BLaER1 treated with 17β-estradiol and CSF1 and Interleukin-3, amounts not matched to agents 10 nM and 100 nM (cell line): ENCODE results near the gene TTC16.

Source experiments
- H3K27ac ChIP-seq, 11 experiments: shearing (Covaris generic); formaldehyde crosslinking; 2 replicates each; pipeline ENCODE4 v1.8.1; 2022
- H3K27me3 ChIP-seq, 11 experiments: shearing (Covaris generic); formaldehyde crosslinking; 2 replicates each; pipeline ENCODE4 v1.8.1; 2022
- H3K36me3 ChIP-seq, 11 experiments: shearing (Covaris generic); formaldehyde crosslinking; 2 replicates each; pipeline ENCODE4 v1.8.1; 2022
- H3K4me1 ChIP-seq, 10 experiments: shearing (Covaris generic); formaldehyde crosslinking; 2 replicates each; pipeline ENCODE4 v1.8.1; 2022
- H3K4me2 ChIP-seq, 11 experiments: shearing (Covaris generic); formaldehyde crosslinking; 2 replicates each; pipeline ENCODE4 v1.8.1; 2022
- H3K4me3 ChIP-seq, 10 experiments: shearing (Covaris generic); formaldehyde crosslinking; 2 replicates each; pipeline ENCODE4 v1.8.1; 2022
- H3K9ac ChIP-seq, 11 experiments: shearing (Covaris generic); formaldehyde crosslinking; 2 replicates each; pipeline ENCODE4 v1.8.1; 2022
- H3K9me3 ChIP-seq, 11 experiments: shearing (Covaris generic); formaldehyde crosslinking; replicated peaks in 1 of 11; 2 replicates each; pipeline ENCODE4 v1.8.1; 2022
- H4K20me1 ChIP-seq, 11 experiments: shearing (Covaris generic); formaldehyde crosslinking; 2 replicates each; pipeline ENCODE4 v1.8.1; 2022
- Cebpa-rat ChIP-seq, 11 experiments: shearing (Covaris generic); IDR thresholded peaks; 2 replicates each; pipeline ENCODE4 v1.8.1; 2022

TTC16 gene

DNA sequence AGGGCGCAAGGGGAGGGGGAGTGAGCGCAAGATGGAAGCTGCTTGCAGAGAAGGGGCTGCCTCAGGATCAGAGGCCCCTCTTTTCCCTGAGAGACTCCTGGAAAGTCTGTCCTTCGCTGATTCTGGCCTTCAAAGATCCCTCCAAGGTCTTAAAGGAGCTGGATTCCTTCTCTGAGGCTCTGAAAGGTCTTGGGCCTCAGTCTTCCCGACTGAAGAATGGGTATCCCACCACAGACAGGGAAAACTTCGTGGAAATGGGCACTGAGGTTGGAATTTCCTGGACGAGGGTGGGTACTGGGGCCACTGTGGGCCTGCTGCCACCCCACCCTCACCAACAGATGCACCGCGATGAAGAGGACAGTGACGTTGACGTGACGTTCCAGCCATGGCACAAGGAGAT, 3.5 kb upstream of the TTC16 start:
- Histone ChIP-seq H3K4me2 (peak overlapping the region; percentile 63 to 89 (median 81); a peak in 18 of 22 replicates), H3K4me1 (peaks cover 32 to 62% (median 55%) of the 10 kb centered on the region in 10 experiments), H3K36me3 (peaks cover 0 to 5% (median 0%) of the 10 kb centered on the region in 11 experiments; a peak in 2 of 22 replicates), H3K27me3 (no peaks in the 10 kb centered on the region), H3K27ac (no peak overlapping the region), H3K9ac (peak overlapping the region in 1 of 11 experiments; percentile 60; a peak in 2 of 22 replicates), H4K20me1 (peaks cover 0 to 61% (median 45%) of the 10 kb centered on the region in 11 experiments; a peak in 19 of 22 replicates), H3K9me3 (peaks cover 0 to 9% (median 0%) of the 10 kb centered on the region in 11 experiments; a peak in 6 of 22 replicates), H3K4me3 (no peak overlapping the region)
- TF ChIP-seq Cebpa-rat (IDR thresholded peaks at IDR 0.05), result no peak

DNA sequence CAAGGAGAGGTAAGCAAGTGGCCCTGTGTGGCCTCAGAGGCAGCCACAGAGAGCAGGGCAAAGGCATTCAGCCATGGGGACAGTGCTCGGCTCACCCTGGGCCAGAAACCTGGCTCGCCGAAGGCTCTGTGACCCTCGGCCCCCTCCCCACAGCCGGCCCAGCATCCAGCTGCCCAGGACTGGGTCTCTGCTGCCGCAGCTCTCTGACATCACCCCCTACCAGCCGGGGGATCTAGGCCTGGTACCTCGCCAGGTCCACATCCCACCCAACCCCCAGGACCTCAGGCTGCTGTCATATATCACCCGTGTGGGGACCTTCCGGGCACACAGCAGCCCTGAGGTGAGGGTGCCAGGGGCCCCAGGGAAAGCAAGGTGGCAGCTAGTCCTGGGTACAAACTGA, 3.0 kb upstream of the TTC16 start:
- no peak overlapping the region for H3K27ac ChIP-seq
- peak overlapping the region in 9 of 11 experiments; percentile 64 to 89 (median 81); a peak in 6 of 22 replicates for H3K4me2 ChIP-seq
- no peak for TF ChIP-seq Cebpa-rat (IDR thresholded peaks at IDR 0.05)
- peaks cover 31 to 61% (median 55%) of the 10 kb centered on the region in 10 experiments for H3K4me1 ChIP-seq
- peaks cover 0 to 5% (median 0%) of the 10 kb centered on the region in 11 experiments; a peak in 2 of 22 replicates for H3K36me3 ChIP-seq
- H3K4me3 ChIP-seq, result no peak overlapping the region
- H3K27me3 ChIP-seq, result no peaks in the 10 kb centered on the region
- no peak overlapping the region; a peak in 1 of 22 replicates for H3K9ac ChIP-seq
- H4K20me1 ChIP-seq, result peaks cover 0 to 61% (median 43%) of the 10 kb centered on the region in 11 experiments; a peak in 19 of 22 replicates
- peaks cover 0 to 9% (median 0%) of the 10 kb centered on the region in 11 experiments; a peak in 6 of 22 replicates for H3K9me3 ChIP-seq

DNA sequence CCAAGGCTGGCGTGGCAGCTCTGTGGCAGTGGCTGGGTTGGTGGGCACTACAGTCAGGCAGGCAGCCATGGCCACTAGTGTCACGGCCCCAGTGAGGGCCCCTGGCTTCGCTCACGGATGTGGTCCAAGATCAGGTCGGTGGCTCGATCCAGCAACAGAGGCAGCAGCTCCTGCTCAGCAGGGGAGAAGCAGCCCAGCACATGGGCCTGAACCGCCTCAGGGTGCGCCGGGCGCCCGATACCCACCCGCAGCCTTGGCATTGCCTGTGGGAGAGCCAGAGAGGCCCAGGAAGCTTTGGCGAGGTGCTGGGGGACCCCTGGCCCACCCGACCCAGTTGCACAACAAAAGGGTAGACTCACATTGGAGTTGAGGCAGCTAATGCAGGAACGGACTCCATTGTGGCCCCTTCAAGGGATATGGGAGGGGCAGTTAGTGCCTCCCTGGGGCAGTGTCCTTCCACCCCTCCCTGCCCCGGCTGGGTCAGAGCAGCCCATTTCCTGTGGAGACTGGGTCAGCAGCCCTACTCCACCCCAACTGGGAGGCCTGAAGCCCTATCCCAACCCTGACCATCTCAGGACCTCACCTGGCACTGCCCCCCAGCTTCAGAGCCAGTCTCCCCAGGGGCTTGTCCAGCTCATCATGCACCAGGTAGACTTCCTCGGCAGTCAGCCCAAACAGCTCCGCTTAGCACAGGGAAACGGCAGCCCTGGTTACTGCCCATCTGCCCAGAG, 1.7 kb upstream of the TTC16 start:
- no peak overlapping the region for H3K27ac ChIP-seq

DNA sequence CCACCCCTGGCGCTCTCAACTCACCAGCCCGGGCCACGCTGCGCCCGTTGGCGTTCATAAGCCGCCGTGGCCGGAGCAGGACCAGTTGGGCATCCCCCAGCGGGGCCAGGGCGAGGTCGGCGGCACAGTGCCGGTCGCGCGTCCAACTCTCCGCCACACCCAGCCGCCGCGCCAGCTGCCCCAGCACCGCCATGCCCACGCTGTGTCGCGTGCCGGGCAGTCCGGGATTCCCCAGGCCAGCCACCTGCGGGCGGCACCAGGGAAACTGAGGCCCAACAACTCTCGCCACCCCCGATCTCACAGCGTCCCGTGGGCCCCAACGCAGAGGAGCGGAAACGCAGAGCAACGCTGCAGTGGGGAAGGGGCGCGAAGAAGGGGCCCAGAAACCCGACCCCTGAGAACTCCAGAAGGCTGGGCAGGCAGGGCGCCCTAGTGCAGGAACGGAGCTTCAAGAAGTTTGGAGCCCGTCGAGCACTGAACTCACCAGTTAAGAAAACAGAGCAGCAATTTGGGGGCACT, 869 bp upstream of the TTC16 start:
- Histone ChIP-seq H3K27me3 (no peaks in the 10 kb centered on the region), H3K9ac (peak overlapping the region; percentile 67 to 87 (median 80)), H3K27ac (peak overlapping the region; percentile 37 to 73 (median 63); a peak in 21 of 22 replicates), H3K9me3 (no peaks in the 10 kb centered on the region), H3K36me3 (no peaks in the 10 kb centered on the region), H3K4me2 (peak overlapping the region; percentile 89 to 100 (median 98)), H3K4me3 (peak overlapping the region; percentile 74 to 93 (median 80)), H4K20me1 (peaks cover 0 to 46% (median 41%) of the 10 kb centered on the region in 11 experiments; a peak in 19 of 22 replicates), H3K4me1 (peaks cover 48 to 76% (median 70%) of the 10 kb centered on the region in 10 experiments)
- no peak for TF ChIP-seq Cebpa-rat (IDR thresholded peaks at IDR 0.05)

More for the DNA sequence above, 1.7 kb upstream of the TTC16 start:
- Histone ChIP-seq H3K27me3 (no peaks in the 10 kb centered on the region), H3K36me3 (no peaks in the 10 kb centered on the region), H3K9me3 (peaks cover 0 to 1% (median 0%) of the 10 kb centered on the region in 11 experiments; a peak in 1 of 22 replicates), H3K4me3 (peak overlapping the region; percentile 74 to 93 (median 80); a peak in 18 of 20 replicates), H3K9ac (peak overlapping the region in 10 of 11 experiments; percentile 13 to 80 (median 48); a peak in 14 of 22 replicates), H4K20me1 (peaks cover 0 to 54% (median 43%) of the 10 kb centered on the region in 11 experiments; a peak in 19 of 22 replicates), H3K4me1 (peaks cover 40 to 68% (median 62%) of the 10 kb centered on the region in 10 experiments), H3K4me2 (peak overlapping the region; percentile 89 to 100 (median 98))
- TF ChIP-seq Cebpa-rat (IDR thresholded peaks at IDR 0.05), result no peak

DNA sequence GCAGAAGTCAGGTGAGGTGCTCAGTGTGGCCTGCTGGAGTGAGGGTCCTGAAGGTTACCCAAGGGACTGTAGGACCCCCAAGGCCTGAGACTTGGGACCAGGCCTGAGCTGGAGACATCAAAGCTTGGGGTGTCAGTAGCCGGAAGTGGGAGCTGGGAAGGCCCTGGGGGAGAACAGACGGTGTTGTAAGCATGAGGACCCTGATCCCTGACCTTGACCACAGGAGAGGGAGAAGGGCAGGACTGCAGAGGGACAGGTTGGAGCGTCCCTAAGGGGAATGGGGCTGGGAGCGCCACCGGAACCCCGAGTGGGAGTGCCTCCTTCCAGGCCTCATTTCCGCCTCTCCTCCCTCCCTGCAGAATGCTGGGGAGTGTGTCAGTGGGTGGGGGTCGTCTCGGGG, 533 bp downstream of the TTC16 start:
- Histone ChIP-seq H3K4me3 (peak overlapping the region in 7 of 10 experiments; percentile 76 to 89 (median 79); a peak in 11 of 20 replicates), H3K36me3 (no peaks in the 10 kb centered on the region), H3K4me2 (peak overlapping the region; percentile 89 to 100 (median 98)), H3K27ac (peak overlapping the region in 9 of 11 experiments; percentile 37 to 73 (median 63); a peak in 15 of 22 replicates), H3K27me3 (no peaks in the 10 kb centered on the region), H3K9ac (peak overlapping the region in 9 of 11 experiments; percentile 71 to 87 (median 80); a peak in 13 of 22 replicates), H3K4me1 (peaks cover 46 to 74% (median 69%) of the 10 kb centered on the region in 10 experiments), H4K20me1 (peaks cover 0 to 32% (median 28%) of the 10 kb centered on the region in 11 experiments; a peak in 19 of 22 replicates), H3K9me3 (no peaks in the 10 kb centered on the region)
- TF ChIP-seq Cebpa-rat (IDR thresholded peaks at IDR 0.05), result no peak

DNA sequence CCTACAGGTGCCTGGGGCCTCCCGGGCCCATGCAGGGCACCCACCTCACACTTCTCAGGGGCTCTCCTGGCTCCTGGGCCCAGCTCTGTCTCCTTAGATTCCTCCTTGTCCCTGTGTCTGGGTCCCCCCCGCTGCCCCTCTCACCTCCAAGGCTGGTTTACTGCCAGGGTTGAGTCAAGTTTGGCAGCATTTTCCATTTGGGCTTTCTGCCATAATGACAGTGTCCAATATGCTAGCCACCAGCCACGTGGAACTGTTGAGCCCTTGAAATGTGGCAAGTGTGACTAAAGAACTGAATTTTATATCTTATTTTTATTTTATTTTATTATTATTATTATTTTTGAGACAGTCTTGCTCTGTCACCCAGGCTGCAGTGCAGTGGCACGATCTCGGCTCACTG, 1.9 kb downstream of the TTC16 start:
- Histone ChIP-seq H3K9me3 (no peaks in the 10 kb centered on the region), H3K4me3 (no peak overlapping the region), H3K27ac (peak overlapping the region in 2 of 11 experiments; percentile 45 to 65; a peak in 2 of 22 replicates), H3K36me3 (no peaks in the 10 kb centered on the region), H3K27me3 (no peaks in the 10 kb centered on the region), H4K20me1 (peaks cover 0 to 18% (median 15%) of the 10 kb centered on the region in 11 experiments; a peak in 17 of 22 replicates), H3K4me1 (peaks cover 38 to 69% (median 66%) of the 10 kb centered on the region in 10 experiments), H3K9ac (peak overlapping the region in 3 of 11 experiments; percentile 30 to 37 (median 35); a peak in 4 of 22 replicates), H3K4me2 (peak overlapping the region in 8 of 11 experiments; percentile 1 to 99 (median 94); a peak in 12 of 22 replicates)
- TF ChIP-seq Cebpa-rat (IDR thresholded peaks at IDR 0.05), result no peak

DNA sequence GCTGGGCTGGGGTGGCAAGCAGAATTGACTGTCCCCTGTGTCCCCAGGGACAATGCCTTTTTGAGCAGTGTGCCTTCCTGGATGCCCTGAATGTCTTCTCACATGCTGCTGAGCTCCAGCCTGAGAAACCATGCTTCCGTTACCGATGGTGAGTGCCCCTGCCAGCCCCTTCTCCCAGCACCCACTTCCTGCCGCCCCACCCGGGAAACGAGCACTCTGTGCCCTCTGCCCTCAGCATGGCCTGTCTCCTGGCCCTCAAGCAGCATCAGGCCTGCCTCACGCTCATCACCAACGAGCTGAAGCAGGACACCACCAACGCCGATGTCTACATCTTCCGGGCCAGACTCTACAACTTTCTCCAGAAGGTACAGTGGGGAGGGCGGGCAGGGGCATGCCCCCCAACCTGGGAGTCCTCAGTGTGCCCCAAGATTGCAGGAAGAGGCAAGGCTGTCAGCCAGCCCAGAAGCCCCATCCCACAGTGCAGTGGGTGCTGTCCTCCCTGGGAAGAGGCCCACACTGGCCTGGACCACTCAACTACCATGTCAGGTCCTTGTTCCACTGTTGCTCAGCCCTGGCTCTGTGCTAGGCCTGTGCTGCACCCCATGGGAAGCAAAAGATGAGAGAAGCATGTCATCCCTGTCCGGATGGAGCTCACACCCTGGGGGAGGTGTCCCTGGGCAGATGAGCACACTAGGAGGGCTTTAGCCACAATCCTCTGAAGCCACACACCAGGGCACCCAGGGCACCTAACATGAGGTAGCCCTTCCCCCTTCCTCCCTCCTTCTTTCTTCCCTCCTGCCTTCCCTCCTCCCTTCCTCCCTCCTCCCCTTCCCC, 4.4 kb downstream of the TTC16 start:
- H3K4me1 ChIP-seq, result peaks cover 38 to 79% (median 73%) of the 10 kb centered on the region in 10 experiments
- no peak for TF ChIP-seq Cebpa-rat (IDR thresholded peaks at IDR 0.05)
- H3K4me2 ChIP-seq, result peak overlapping the region; percentile 41 to 91 (median 84)
- H3K9ac ChIP-seq, result peak overlapping the region; percentile 4 to 75 (median 60); a peak in 19 of 22 replicates
- peak overlapping the region in 8 of 10 experiments; percentile 21 to 51 (median 35); a peak in 10 of 20 replicates for H3K4me3 ChIP-seq
- no peaks in the 10 kb centered on the region for H3K27me3 ChIP-seq
- no peaks in the 10 kb centered on the region for H3K9me3 ChIP-seq
- no peaks in the 10 kb centered on the region for H3K36me3 ChIP-seq
- H4K20me1 ChIP-seq, result peaks cover 0 to 3% (median 0%) of the 10 kb centered on the region in 11 experiments; a peak in 2 of 22 replicates
- H3K27ac ChIP-seq, result peak overlapping the region in 9 of 11 experiments; percentile 62 to 83 (median 70); a peak in 19 of 22 replicates

DNA sequence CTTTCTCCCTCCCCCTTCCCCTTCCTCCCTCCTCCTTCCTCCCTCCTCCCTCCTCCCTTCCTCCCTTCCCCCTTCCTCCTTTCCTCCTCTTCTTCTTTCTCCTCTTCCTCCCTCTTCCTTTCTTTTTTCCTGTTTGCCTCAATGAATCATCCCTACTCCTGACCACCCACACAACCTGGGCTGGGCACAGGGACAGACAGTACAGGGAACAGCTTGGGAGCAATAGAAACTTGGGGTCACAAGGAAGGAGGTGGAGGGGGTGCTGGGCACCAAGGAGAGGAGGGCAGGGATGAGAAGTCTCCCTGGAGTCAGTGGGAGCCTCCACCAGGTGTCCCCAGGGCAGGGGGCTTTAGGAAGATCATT, 5.0 kb downstream of the TTC16 start:
- Histone ChIP-seq H3K4me2 (peak overlapping the region in 9 of 11 experiments; percentile 22 to 59 (median 49); a peak in 12 of 22 replicates), H4K20me1 (peaks cover 0 to 3% (median 0%) of the 10 kb centered on the region in 11 experiments; a peak in 2 of 22 replicates), H3K9ac (peak overlapping the region in 3 of 11 experiments; percentile 13 to 31 (median 20); a peak in 3 of 22 replicates), H3K4me3 (no peak overlapping the region; a peak in 1 of 20 replicates), H3K9me3 (no peaks in the 10 kb centered on the region), H3K36me3 (no peaks in the 10 kb centered on the region), H3K27ac (peak overlapping the region in 5 of 11 experiments; percentile 8 to 53 (median 37); a peak in 4 of 22 replicates), H3K4me1 (peaks cover 38 to 79% (median 73%) of the 10 kb centered on the region in 10 experiments), H3K27me3 (no peaks in the 10 kb centered on the region)
- no peak for TF ChIP-seq Cebpa-rat (IDR thresholded peaks at IDR 0.05)
